ENCODE measurements around the gene ARHGAP6. TPM values are rescaled to one million over a fixed set of nuclear protein-coding genes. Genes with fewer than 3 reads are reported as not detected.

ARHGAP6 gene
- total and polyA plus RNA-seq, 9 of the 15 experiments (the other 6 are each of a cell fraction or from before 2014, with no cell fraction given), result 12.5 to 63.6 (median 41.8) TPM

DNA sequence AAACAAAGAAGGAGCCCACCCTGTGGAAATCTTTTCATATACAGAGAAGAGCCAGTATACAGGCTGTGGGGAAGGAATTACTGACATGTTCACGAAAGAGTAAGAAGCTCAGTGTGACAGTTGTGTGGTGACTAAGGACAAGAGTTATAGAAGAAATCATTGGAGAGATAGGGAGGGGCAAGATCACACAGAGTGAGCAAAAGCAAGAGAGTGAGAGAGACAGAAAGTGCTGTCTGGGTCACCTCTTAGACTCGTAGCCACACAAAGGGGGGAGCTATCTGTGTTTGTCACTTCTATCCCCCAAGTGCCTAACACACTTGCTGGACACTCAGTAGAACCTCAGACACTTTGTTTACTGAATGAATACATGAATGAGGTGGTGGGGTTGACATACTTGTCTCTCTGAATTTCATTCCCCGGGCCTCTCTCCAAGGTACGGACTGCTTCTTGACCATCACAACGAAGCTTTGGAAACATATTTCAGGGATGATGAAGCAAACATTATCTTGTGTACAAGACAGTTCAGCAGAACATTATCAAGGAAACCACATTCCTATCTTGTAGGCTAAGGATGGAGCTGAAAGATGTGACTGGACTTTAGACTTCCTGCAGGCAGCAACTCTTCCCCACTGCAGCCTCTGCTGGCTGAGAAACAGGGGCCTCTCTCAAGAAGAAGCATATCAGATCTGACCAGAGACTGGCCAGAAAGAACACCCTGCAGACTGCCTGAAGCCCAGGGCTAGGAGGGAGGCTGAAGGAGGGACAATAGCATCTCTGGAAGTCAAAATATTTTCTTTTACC, 204.3 kb downstream of the ARHGAP6 start (continued):
- TF ChIP-seq, protein P1, sequence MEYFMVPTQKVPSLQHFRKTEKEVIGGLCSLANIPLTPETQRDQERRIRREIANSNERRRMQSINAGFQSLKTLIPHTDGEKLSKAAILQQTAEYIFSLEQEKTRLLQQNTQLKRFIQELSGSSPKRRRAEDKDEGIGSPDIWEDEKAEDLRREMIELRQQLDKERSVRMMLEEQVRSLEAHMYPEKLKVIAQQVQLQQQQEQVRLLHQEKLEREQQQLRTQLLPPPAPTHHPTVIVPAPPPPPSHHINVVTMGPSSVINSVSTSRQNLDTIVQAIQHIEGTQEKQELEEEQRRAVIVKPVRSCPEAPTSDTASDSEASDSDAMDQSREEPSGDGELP (CRISPR knock-in tag; IDR thresholded peaks at IDR 0.05; ENCODE audit: borderline replicate concordance), result no peak
- TF ChIP-seq KDM2B (CRISPR knock-in tag; IDR thresholded peaks at IDR 0.05), result no peak
- TF ChIP-seq SMARCB1 (IDR thresholded peaks at IDR 0.05; ENCODE audit: insufficient read length, low read depth), result no peak
- TF ChIP-seq, protein P2, sequence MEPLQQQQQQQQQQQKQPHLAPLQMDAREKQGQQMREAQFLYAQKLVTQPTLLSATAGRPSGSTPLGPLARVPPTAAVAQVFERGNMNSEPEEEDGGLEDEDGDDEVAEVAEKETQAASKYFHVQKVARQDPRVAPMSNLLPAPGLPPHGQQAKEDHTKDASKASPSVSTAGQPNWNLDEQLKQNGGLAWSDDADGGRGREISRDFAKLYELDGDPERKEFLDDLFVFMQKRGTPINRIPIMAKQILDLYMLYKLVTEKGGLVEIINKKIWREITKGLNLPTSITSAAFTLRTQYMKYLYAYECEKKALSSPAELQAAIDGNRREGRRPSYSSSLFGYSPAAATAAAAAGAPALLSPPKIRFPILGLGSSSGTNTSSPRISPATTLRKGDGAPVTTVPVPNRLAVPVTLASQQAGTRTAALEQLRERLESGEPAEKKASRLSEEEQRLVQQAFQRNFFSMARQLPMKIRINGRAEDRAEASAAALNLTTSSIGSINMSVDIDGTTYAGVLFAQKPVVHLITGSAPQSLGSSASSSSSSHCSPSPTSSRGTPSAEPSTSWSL (CRISPR knock-in tag; IDR thresholded peaks at IDR 0.05; ENCODE audit: borderline replicate concordance), result no peak
- no peak for TF ChIP-seq HSF4 (CRISPR knock-in tag; IDR thresholded peaks at IDR 0.05; ENCODE audit: borderline replicate concordance)
- TF ChIP-seq, protein P3, sequence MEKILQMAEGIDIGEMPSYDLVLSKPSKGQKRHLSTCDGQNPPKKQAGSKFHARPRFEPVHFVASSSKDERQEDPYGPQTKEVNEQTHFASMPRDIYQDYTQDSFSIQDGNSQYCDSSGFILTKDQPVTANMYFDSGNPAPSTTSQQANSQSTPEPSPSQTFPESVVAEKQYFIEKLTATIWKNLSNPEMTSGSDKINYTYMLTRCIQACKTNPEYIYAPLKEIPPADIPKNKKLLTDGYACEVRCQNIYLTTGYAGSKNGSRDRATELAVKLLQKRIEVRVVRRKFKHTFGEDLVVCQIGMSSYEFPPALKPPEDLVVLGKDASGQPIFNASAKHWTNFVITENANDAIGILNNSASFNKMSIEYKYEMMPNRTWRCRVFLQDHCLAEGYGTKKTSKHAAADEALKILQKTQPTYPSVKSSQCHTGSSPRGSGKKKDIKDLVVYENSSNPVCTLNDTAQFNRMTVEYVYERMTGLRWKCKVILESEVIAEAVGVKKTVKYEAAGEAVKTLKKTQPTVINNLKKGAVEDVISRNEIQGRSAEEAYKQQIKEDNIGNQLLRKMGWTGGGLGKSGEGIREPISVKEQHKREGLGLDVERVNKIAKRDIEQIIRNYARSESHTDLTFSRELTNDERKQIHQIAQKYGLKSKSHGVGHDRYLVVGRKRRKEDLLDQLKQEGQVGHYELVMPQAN (IDR thresholded peaks at IDR 0.05; ENCODE audit: borderline replicate concordance), result no peak
- TF ChIP-seq TGIF2 (CRISPR knock-in tag; IDR thresholded peaks at IDR 0.05), result no peak
- TF ChIP-seq SIN3B (IDR thresholded peaks at IDR 0.05; ENCODE audit: low read depth), result no peak
- peak; percentile 85 for TF ChIP-seq CCNT2 (IDR thresholded peaks at IDR 0.05; ENCODE audit: borderline replicate concordance, extremely low read depth, insufficient read length, low read depth, low read length)
- peak; percentile 77 to 96; a peak in 3 of 4 replicates for TF ChIP-seq RCOR1 (IDR thresholded peaks at IDR 0.05; ENCODE audit: borderline replicate concordance in 1 of 2, low read depth in 2 of 2, low read length in 2 of 2)
- TF ChIP-seq FOXP1 (CRISPR knock-in tag; IDR thresholded peaks at IDR 0.05), result no peak
- peak; percentile 68 for TF ChIP-seq MAFG (tag; conservative IDR thresholded peaks at IDR 0.05)
- TF ChIP-seq SRSF3 (IDR thresholded peaks at IDR 0.05; ENCODE audit: insufficient read depth, low read length), result no peak
- TF ChIP-seq, protein P4, sequence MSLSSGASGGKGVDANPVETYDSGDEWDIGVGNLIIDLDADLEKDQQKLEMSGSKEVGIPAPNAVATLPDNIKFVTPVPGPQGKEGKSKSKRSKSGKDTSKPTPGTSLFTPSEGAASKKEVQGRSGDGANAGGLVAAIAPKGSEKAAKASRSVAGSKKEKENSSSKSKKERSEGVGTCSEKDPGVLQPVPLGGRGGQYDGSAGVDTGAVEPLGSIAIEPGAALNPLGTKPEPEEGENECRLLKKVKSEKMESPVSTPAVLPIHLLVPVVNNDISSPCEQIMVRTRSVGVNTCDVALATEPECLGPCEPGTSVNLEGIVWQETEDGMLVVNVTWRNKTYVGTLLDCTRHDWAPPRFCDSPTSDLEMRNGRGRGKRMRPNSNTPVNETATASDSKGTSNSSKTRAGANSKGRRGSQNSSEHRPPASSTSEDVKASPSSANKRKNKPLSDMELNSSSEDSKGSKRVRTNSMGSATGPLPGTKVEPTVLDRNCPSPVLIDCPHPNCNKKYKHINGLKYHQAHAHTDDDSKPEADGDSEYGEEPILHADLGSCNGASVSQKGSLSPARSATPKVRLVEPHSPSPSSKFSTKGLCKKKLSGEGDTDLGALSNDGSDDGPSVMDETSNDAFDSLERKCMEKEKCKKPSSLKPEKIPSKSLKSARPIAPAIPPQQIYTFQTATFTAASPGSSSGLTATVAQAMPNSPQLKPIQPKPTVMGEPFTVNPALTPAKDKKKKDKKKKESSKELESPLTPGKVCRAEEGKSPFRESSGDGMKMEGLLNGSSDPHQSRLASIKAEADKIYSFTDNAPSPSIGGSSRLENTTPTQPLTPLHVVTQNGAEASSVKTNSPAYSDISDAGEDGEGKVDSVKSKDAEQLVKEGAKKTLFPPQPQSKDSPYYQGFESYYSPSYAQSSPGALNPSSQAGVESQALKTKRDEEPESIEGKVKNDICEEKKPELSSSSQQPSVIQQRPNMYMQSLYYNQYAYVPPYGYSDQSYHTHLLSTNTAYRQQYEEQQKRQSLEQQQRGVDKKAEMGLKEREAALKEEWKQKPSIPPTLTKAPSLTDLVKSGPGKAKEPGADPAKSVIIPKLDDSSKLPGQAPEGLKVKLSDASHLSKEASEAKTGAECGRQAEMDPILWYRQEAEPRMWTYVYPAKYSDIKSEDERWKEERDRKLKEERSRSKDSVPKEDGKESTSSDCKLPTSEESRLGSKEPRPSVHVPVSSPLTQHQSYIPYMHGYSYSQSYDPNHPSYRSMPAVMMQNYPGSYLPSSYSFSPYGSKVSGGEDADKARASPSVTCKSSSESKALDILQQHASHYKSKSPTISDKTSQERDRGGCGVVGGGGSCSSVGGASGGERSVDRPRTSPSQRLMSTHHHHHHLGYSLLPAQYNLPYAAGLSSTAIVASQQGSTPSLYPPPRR (CRISPR knock-in tag; IDR thresholded peaks at IDR 0.05; ENCODE audit: borderline replicate concordance), result no peak
- TF ChIP-seq, protein P5, sequence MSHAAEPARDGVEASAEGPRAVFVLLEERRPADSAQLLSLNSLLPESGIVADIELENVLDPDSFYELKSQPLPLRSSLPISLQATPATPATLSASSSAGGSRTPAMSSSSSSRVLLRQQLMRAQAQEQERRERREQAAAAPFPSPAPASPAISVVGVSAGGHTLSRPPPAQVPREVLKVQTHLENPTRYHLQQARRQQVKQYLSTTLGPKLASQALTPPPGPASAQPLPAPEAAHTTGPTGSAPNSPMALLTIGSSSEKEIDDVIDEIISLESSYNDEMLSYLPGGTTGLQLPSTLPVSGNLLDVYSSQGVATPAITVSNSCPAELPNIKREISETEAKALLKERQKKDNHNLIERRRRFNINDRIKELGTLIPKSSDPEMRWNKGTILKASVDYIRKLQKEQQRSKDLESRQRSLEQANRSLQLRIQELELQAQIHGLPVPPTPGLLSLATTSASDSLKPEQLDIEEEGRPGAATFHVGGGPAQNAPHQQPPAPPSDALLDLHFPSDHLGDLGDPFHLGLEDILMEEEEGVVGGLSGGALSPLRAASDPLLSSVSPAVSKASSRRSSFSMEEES (CRISPR knock-in tag; IDR thresholded peaks at IDR 0.05), result no peak
